Femur (tissue), 1 donor: ENCODE measurements around the gene HDAC7.
"Not testable (repeated sequence)": the region's sequence is repeated elsewhere in the genome, so short reads cannot be mapped to it uniquely, and the experiment has no call there.

ENCODE experiments used
- DNase-seq: peaks from one replicate; pipeline ENCODE4 v3.0.0-alpha.2; 2017

Gene HDAC7

GRCh38 chr12:47811581-47812484 lies 7.9 kb downstream of the HDAC7 start:
- peak; percentile 88 for DNase-seq

- DNase-seq: no peak
Observed at GRCh38 chr12:47811072-47811396, 8.7 kb downstream of the HDAC7 start.

DNA sequence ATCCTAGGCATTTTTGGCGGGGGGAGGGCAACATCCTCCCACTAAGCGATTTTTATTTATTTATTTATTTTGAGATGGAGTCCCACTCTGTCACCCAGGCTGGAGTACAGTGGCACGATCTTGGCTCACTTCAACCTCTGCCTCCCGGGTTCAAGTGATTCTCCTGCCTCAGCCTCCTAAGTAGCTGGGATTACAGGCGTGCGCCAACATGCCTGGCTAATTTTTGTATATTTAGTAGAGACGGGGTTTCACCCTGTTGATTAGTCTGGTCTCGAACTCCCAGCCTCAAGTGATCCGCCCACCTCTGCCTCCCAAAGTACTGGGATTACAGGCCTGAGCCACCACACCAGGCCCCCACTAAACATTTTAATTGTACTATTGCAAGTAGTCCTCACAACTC lies 10.2 kb downstream of the HDAC7 start:
- DNase-seq: not testable (repeated sequence)

- DNase-seq: no peak
Observed at GRCh38 chr12:47808574-47809365, 10.9 kb downstream of the HDAC7 start.

- DNase-seq: peak; percentile 80
Observed at GRCh38 chr12:47808050-47808449, 11.7 kb downstream of the HDAC7 start.

GRCh38 chr12:47807338-47807737 lies 12.4 kb downstream of the HDAC7 start:
- no peak for DNase-seq

DNA sequence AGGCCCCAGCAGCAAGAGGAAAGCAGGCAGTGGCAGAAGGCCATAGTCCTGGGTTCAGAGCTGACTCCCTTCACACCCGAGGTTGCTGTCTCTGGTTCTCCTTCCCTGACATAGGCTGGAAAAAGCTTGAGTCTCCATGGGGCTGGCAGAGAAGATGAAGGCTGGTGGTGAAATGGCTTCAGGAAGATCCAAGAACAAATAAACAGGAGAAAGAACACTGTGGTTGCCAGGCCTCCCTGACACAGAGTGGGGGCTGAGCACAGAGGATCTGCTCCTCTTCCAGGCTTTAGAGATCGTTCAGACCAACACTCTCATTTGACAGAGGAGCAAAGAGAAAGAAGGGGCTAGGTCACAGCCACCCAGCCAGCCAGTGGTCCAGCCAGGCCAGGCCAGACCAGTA lies 14.3 kb downstream of the HDAC7 start:
- DNase-seq: no peak

DNA sequence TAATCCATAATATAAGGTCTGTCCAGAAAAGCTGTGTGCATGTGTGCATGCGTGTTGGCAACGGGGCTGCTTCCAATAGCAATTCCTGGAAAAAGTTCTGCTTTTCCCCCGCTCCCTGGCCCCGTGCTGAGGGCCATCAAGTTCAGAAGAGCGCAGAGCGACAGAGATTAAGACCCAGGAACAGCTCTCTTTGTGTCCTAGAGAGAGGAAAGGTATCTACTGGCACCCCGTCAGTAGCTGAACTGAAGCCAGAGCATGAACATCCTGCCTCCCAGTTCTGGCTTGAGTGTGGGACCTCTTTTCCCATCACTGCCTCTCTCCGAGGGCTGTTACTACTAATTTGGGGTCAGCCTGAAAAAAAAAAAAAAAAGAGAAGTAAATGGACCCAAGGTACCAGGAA lies 15.5 kb downstream of the HDAC7 start:
- DNase-seq: no peak

DNA sequence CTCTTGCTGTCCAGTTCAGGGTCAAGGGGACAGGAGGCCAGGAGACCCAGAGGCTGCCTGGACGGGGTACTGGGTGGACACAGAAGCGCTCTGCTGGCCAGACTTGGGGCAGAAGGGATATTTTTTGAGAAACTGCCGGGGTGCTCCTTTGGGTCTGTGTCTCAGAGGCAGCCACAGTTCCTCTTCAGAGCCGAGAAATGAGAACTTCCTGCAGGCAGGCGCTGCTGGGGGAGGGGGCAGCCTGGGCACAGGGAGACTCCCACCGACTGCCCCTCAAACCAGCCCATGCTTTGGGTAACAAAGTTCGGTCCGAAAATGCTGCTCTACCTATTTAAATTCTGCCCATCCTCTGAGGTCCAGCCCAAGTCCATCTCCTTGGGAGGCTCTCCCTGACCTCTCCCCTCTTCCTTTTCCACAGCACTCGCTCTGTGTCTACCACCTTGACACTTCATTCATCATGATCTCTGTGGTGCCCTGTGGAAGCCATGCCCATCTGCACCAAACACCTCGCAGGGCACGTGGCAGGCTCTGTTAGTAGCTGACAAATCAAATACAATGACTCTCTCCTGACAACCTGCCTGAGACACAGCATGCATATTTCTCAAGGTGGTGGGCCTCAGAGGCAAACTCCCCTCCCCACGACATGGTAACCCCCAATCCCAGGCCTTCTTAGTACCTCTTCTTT lies 16.4 kb downstream of the HDAC7 start:
- no peak for DNase-seq

GRCh38 chr12:47802312-47802711 lies 17.4 kb downstream of the HDAC7 start:
- no peak for DNase-seq

DNA sequence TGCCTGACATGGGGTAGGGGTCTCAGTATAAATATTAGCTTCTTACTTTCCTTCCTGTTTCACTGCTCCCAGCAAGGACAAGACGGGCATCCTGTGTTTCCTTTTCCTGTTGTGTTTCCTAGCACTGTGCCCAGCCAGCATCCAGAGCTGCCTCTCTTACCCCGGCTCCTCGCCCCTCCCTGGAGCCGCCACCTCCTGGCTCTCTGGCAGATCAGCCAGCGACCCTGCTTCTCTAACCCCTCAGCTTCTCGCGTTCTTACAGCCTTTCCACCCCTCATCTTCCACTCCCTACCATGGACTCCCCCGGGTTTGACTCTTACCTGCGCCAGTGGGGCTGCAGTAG lies 17.8 kb downstream of the HDAC7 start:
- no peak for DNase-seq

DNA sequence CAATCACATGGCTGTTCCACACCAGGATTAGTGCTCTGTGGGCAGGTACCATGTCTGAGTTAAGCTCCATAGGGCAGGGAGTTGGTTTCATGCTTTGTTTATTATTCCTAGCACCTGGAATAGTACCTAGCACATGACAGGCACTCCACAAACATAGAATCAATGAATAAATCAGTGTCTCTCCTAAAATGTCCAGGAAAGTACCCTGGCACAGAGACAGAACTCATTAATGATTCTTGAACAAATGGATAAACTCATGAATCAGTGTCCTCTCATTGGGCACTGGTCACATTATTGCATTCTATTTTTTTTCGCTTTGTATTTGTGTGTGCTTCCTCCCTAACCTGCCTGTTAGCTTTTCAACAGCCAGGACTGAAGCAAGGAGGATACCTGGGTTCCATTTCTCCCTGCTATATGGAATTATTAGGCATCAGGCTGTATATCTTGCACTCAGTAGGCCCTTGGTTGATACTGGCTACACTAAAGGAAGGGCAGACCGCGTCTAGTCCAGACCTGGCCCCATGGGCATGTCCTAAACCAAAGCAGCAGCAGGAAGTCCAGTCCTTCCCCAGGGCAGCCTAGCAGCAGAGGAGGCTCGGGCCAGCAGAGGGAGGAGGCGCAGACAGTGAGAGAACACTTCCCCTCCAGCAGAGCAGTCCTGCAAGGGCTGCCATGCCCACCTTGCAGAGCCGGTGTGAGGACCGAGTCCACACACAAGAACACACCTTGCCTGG lies 18.4 kb downstream of the HDAC7 start:
- no peak for DNase-seq

- DNase-seq: no peak
Observed at GRCh38 chr12:47800582-47800981, 19.1 kb downstream of the HDAC7 start.

- DNase-seq: peak; percentile 57
Observed at GRCh38 chr12:47799357-47799955, 20.2 kb downstream of the HDAC7 start.

- no peak for DNase-seq
Observed at GRCh38 chr12:47798382-47798948, 21.2 kb downstream of the HDAC7 start.

DNA sequence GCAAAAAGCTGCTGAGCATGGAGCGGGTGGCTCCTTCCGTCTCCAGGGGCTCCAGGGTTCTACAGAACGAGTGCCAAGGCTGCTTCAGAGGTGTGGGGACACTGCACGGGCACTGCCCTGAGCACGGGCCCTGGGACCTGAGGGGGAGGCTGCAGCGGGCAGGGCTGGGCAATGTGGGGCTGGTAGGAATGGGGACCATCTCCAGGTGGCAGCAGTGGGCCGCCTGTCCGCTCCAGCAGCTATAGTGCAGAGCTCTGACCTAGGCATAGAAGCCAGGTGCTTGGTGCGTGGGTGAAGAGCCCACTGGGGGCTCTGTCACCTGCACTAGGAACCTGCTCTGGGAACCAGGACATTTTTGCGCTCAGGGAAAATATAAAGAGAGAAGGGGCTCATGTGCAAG lies 22.3 kb downstream of the HDAC7 start:
- DNase-seq: no peak

DNA sequence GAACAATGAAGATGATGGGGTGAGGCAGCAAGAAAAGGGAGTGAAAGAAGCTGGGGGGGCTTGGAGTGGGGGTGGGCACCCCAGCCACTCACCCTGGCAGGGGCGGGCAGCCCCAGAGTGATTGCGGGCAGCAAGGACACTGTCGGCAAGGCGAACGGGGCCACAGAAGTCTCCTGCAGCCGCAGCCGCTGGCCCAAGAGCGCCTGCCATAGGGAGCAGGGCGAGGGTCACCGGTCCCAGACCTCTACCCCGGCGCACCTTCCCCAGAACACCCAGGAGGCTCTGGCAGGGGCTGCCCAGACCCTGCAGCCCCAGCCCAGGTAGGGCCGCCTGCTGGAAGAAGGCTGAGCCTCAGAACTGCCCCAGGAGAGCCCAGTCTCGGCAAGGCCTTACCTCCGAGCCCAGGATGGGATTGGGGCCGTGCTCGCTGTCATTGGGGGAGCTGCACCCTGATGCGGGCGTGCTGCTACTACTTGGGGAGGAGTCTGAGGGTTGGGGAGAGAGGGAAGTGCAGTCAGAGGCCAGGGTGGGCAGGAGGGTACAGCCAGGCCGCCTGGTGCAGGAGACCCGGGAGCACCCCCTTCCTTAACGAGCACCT lies 23.8 kb downstream of the HDAC7 start:
- no peak for DNase-seq

GRCh38 chr12:47795121-47795813 lies 24.4 kb downstream of the HDAC7 start:
- DNase-seq: no peak

DNA sequence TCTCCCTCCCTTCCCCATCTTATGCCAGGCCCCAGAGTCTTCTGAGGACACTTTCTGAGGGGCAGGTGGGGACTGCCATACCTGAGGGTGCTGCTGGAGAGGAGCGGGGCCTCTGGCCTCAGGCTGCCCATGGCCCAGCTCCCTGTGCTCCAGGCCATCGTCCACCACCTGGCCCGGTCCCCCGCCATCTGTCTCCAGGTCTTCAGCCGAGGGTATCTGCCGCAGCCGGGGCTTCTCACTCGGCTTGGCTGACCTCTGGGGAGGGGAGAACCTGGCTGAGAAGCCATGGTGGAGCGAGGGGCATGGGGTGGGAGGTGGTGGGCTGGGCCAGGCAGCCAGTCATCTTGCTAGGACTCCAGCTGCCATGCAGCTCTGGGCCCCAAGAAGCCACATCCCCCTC lies 25.0 kb downstream of the HDAC7 start:
- no peak for DNase-seq

GRCh38 chr12:47793015-47793681 lies 26.6 kb downstream of the HDAC7 start:
- DNase-seq: no peak

- DNase-seq: no peak
Observed at GRCh38 chr12:47791874-47792273, 27.8 kb downstream of the HDAC7 start.
